ENCODE results near the gene PGLYRP2.

Gene PGLYRP2

GRCh38 chr19:15508035-15508710 lies 28.9 kb upstream of the PGLYRP2 start, which contains the start of gene CYP4F22:
Gene CYP4F22 (plus strand): TSS chr19:15508525. CDS start chr19:15525337, 16,812 bp downstream.
- Histone ChIP-seq H3K4me3 (ENCODE audit: low read depth in 1 of 2, low read length in 2 of 2) (peak within 1 kb of the TSS in 1 of 2 donors; percentile 39), H3K4me1 (ENCODE audit: control insufficient read depth in 1 of 2, insufficient read depth in 2 of 2, low read length in 2 of 2) (peaks cover 0 to 7% of the 10 kb centered on the region in 2 donors), H3K27me3 (ENCODE audit: low read depth, low read length) (peaks cover 11% of the 10 kb centered on the region), H3K9me3 (ENCODE audit: control insufficient read depth in 1 of 2, low read length in 2 of 2) (no peaks in the 10 kb centered on the region), H3K36me3 (ENCODE audit: control insufficient read depth in 1 of 2, insufficient read depth in 2 of 2, low read length in 2 of 2) (no peaks in the 10 kb centered on the region), H3K27ac (ENCODE audit: low read length) (no peak within 1 kb of the TSS)

- Histone ChIP-seq H3K9me3 (ENCODE audit: control insufficient read depth in 1 of 2, low read length in 2 of 2) (no peaks in the 10 kb centered on the region), H3K27me3 (ENCODE audit: low read depth, low read length) (peaks cover 11% of the 10 kb centered on the region), H3K27ac (ENCODE audit: low read length) (no peak overlapping the region)
Observed at GRCh38 chr19:15507068-15508034, 28.1 kb upstream of the PGLYRP2 start.

DNA sequence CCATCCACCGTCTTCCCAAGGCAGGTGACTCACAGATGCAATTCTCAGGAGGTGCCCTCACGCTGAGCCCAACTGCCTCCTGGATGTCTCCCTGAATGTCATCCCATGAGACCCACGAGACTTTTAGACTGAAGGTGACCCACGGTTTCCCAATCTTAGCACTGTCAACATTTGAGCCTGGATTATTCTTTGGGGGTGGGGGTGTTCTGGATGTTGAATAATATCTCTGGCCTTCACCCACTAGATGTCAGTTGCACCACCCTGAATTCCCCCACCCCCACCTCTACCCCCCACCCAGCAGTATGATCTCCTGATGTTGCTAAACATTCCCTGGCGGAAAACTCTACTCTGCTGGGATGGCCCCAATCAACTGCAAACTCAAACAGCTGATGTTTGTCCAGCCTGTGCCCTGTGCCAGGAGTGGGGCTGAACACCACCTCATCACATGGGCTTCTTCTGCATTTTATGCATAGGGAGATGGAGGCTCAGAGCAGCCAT lies 26.8 kb upstream of the PGLYRP2 start:
- no peaks in the 10 kb centered on the region for H3K9me3 ChIP-seq (ENCODE audit: control insufficient read depth in 1 of 2, low read length in 2 of 2)
- H3K27ac ChIP-seq (ENCODE audit: low read length) = no peak overlapping the region
- peaks cover 11% of the 10 kb centered on the region for H3K27me3 ChIP-seq (ENCODE audit: low read depth, low read length)
- H3K4me1 ChIP-seq (ENCODE audit: control insufficient read depth in 1 of 2, insufficient read depth in 2 of 2, low read length in 2 of 2) = peaks cover 0 to 7% of the 10 kb centered on the region in 2 donors
- H3K4me3 ChIP-seq (ENCODE audit: low read depth in 1 of 2, low read length in 2 of 2) = no peak overlapping the region
- H3K36me3 ChIP-seq (ENCODE audit: control insufficient read depth in 1 of 2, insufficient read depth in 2 of 2, low read length in 2 of 2) = no peaks in the 10 kb centered on the region

More at GRCh38 chr19:15507068-15508034, 28.1 kb upstream of the PGLYRP2 start:
- Histone ChIP-seq H3K36me3 (ENCODE audit: control insufficient read depth in 1 of 2, insufficient read depth in 2 of 2, low read length in 2 of 2) (no peaks in the 10 kb centered on the region), H3K4me3 (ENCODE audit: low read depth in 1 of 2, low read length in 2 of 2) (no peak overlapping the region), H3K4me1 (ENCODE audit: control insufficient read depth in 1 of 2, insufficient read depth in 2 of 2, low read length in 2 of 2) (peaks cover 0 to 7% of the 10 kb centered on the region in 2 donors)

DNA sequence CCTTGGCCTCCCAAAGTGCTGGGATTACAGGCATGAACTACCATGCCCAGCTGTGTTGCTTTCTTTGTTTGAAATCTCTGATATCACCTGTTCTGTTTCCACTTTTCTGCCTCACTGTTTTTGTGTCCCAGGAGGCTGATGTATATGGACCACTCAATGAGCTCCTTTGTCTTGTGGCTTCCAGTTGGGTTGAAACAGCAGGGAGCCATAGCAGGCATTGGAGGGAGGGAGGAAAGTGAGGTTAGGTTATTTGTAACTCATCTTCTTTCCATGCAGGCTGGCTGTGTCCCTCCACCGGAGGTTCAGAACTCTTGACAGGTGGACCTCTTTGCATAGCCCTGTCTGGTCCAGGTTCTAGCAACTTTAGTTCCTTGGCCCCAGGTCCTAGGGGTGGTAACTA lies 23.0 kb upstream of the PGLYRP2 start:
- Histone ChIP-seq H3K4me1 (ENCODE audit: control insufficient read depth in 1 of 2, insufficient read depth in 2 of 2, low read length in 2 of 2) (no peaks in the 10 kb centered on the region), H3K27me3 (ENCODE audit: low read depth, low read length) (no peaks in the 10 kb centered on the region), H3K36me3 (ENCODE audit: control insufficient read depth in 1 of 2, insufficient read depth in 2 of 2, low read length in 2 of 2) (no peaks in the 10 kb centered on the region), H3K9me3 (ENCODE audit: control insufficient read depth in 1 of 2, low read length in 2 of 2) (no peaks in the 10 kb centered on the region), H3K4me3 (ENCODE audit: low read depth in 1 of 2, low read length in 2 of 2) (no peak overlapping the region), H3K27ac (ENCODE audit: low read length) (no peak overlapping the region)

GRCh38 chr19:15501596-15501995 lies 22.3 kb upstream of the PGLYRP2 start:
- Histone ChIP-seq H3K4me1 (ENCODE audit: control insufficient read depth in 1 of 2, insufficient read depth in 2 of 2, low read length in 2 of 2) (no peaks in the 10 kb centered on the region), H3K36me3 (ENCODE audit: control insufficient read depth in 1 of 2, insufficient read depth in 2 of 2, low read length in 2 of 2) (no peaks in the 10 kb centered on the region), H3K4me3 (ENCODE audit: low read depth in 1 of 2, low read length in 2 of 2) (no peak overlapping the region), H3K9me3 (ENCODE audit: control insufficient read depth in 1 of 2, low read length in 2 of 2) (no peaks in the 10 kb centered on the region), H3K27ac (ENCODE audit: low read length) (no peak overlapping the region), H3K27me3 (ENCODE audit: low read depth, low read length) (no peaks in the 10 kb centered on the region)

DNA sequence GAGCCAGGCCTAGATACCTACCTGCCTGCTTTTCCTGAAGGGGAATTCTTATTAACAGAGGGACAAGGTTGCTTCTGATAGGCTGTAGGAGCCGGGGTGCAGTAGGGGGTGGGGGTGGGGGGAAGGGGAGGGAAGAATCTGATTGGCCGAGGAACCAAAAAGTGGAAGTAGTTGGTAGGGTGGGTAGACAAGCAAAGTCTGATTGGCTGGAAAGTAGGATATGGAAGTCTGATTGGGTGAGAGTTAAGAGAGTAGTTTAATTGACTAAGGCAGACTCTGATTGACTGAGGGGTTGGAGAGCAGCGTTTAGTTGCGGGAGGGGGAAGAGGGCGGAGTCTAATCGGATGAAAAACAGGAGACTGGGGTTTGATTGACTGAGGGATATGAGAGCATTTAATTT lies 19.6 kb upstream of the PGLYRP2 start:
- H3K27ac ChIP-seq (ENCODE audit: low read length) = no peak overlapping the region
- H3K27me3 ChIP-seq (ENCODE audit: low read depth, low read length) = no peaks in the 10 kb centered on the region
- H3K9me3 ChIP-seq (ENCODE audit: control insufficient read depth in 1 of 2, low read length in 2 of 2) = no peaks in the 10 kb centered on the region
- H3K4me1 ChIP-seq (ENCODE audit: control insufficient read depth in 1 of 2, insufficient read depth in 2 of 2, low read length in 2 of 2) = no peaks in the 10 kb centered on the region
- no peak overlapping the region for H3K4me3 ChIP-seq (ENCODE audit: low read depth in 1 of 2, low read length in 2 of 2)
- no peaks in the 10 kb centered on the region for H3K36me3 ChIP-seq (ENCODE audit: control insufficient read depth in 1 of 2, insufficient read depth in 2 of 2, low read length in 2 of 2)

DNA sequence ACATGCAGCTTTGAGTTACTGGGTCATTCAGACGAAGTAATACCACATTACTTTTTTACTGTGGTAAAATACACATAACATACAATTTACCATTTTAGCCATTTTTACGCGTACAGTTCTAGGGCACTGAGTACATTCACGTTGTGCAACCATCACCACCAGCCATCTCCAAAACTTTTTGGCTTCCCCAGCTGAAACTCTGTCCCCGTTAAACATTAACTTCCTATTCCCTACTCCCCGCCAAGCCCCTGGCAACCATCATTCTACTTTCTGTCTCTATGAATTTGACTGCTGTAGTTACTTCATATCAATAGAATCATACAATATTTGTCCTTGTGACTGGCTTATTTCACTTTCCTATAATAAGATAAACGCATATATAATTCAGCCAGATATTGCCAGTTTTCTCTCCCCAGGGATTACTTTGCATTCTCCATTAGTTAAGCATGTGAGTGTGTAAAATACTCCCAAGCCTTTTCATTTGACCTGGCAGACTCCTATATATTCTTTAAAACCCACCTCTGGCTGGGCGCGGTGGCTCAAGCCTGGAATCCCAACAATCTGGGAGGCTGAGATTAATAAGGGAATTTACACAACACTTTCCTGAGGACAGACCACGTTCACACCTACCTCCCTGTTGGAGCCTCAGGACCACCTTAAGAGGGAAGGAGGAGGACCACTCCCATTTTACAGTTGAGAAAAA lies 19.0 kb upstream of the PGLYRP2 start:
- Histone ChIP-seq H3K4me3 (ENCODE audit: low read depth in 1 of 2, low read length in 2 of 2) (no peak overlapping the region), H3K27ac (ENCODE audit: low read length) (no peak overlapping the region), H3K4me1 (ENCODE audit: control insufficient read depth in 1 of 2, insufficient read depth in 2 of 2, low read length in 2 of 2) (no peaks in the 10 kb centered on the region), H3K27me3 (ENCODE audit: low read depth, low read length) (no peaks in the 10 kb centered on the region), H3K36me3 (ENCODE audit: control insufficient read depth in 1 of 2, insufficient read depth in 2 of 2, low read length in 2 of 2) (no peaks in the 10 kb centered on the region), H3K9me3 (ENCODE audit: control insufficient read depth in 1 of 2, low read length in 2 of 2) (no peaks in the 10 kb centered on the region)

DNA sequence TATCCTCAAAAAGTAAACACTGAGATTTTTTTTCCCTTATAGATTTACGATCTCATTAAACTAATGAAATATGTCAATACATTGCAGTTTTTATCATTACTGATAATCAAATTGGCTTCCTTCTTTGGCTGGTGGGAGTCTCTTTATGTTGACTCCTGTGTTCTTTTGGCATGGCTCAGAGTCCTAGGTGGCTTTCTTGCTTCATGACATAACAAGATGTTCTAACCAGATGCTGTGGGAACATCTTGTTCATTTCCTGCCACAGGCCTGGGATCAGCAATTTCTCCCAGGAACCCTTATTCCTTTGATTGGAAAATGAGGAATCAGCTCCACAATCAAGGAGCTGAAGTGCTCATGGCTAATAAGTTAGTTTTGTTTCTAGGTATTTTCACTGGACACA lies 15.8 kb upstream of the PGLYRP2 start:
- Histone ChIP-seq H3K4me1 (ENCODE audit: control insufficient read depth in 1 of 2, insufficient read depth in 2 of 2, low read length in 2 of 2) (no peaks in the 10 kb centered on the region), H3K27ac (ENCODE audit: low read length) (no peak overlapping the region), H3K4me3 (ENCODE audit: low read depth in 1 of 2, low read length in 2 of 2) (no peak overlapping the region), H3K9me3 (ENCODE audit: control insufficient read depth in 1 of 2, low read length in 2 of 2) (no peaks in the 10 kb centered on the region), H3K36me3 (ENCODE audit: control insufficient read depth in 1 of 2, insufficient read depth in 2 of 2, low read length in 2 of 2) (no peaks in the 10 kb centered on the region), H3K27me3 (ENCODE audit: low read depth, low read length) (no peaks in the 10 kb centered on the region)

DNA sequence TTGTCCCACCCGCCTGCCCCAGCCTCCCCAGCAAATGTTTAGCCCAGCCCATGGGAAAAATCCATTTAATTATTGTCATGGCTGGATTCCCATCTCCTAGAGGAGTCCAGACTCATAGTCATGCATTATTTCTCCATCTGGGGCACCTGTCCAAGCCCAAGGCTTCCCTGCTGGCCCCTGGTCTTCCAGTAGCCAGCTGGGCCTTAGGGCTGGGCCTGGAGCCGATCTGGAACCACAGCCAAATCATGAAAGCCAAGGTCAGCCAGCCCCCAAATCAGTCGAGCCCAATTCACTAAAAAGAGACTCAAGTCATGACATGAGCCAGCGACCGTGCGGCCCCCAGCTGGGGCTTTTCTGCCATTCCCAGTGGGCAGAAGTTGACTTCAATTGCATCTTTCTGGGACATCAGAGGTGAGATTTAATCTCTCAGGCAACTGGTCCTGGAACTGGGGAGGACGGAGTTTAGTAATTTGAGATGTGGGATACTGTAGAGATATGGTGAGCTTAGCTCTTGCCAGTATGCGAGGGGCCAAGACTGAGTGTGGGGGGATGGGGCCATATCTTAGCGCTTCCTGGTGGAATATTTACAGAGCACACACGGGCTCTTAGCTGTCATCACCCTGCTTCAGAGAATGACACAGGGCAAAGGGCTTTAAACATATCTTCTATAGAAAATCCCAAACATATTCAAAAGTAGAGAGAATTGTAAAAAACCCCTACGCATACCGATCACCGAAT lies 9.4 kb upstream of the PGLYRP2 start:
- H3K4me1 ChIP-seq (ENCODE audit: control insufficient read depth in 1 of 2, insufficient read depth in 2 of 2, low read length in 2 of 2) = no peaks in the 10 kb centered on the region
- no peak overlapping the region for H3K27ac ChIP-seq (ENCODE audit: low read length)
- H3K27me3 ChIP-seq (ENCODE audit: low read depth, low read length) = no peaks in the 10 kb centered on the region
- H3K36me3 ChIP-seq (ENCODE audit: control insufficient read depth in 1 of 2, insufficient read depth in 2 of 2, low read length in 2 of 2) = no peaks in the 10 kb centered on the region
- H3K4me3 ChIP-seq (ENCODE audit: low read depth in 1 of 2, low read length in 2 of 2) = no peak overlapping the region
- peaks cover 0 to 4% of the 10 kb centered on the region in 2 donors for H3K9me3 ChIP-seq (ENCODE audit: control insufficient read depth in 1 of 2, low read length in 2 of 2)

- H3K4me3 ChIP-seq (ENCODE audit: low read depth in 1 of 2, low read length in 2 of 2) = no peak overlapping the region
- H3K9me3 ChIP-seq (ENCODE audit: control insufficient read depth in 1 of 2, low read length in 2 of 2) = peaks cover 0 to 4% of the 10 kb centered on the region in 2 donors
- H3K36me3 ChIP-seq (ENCODE audit: control insufficient read depth in 1 of 2, insufficient read depth in 2 of 2, low read length in 2 of 2) = no peaks in the 10 kb centered on the region
- no peaks in the 10 kb centered on the region for H3K4me1 ChIP-seq (ENCODE audit: control insufficient read depth in 1 of 2, insufficient read depth in 2 of 2, low read length in 2 of 2)
- H3K27me3 ChIP-seq (ENCODE audit: low read depth, low read length) = no peaks in the 10 kb centered on the region
- H3K27ac ChIP-seq (ENCODE audit: low read length) = no peak overlapping the region
Observed at GRCh38 chr19:15487038-15487437, 7.7 kb upstream of the PGLYRP2 start.

Data from muscle layer of duodenum (tissue), 2 donors.